T-helper 1 cell treated with Interleukin-12 subunit alpha and Interleukin-12 subunit beta and Interleukin-4 antibody, amounts not matched to agents 30 ng/mL and 1 ng/mL, for 36 hours (primary cell): ENCODE results near the gene UTP25. TPM values are rescaled to one million over a fixed set of nuclear protein-coding genes. Genes with fewer than 3 reads are reported as not detected.
"Not testable (repeated sequence)": the region's sequence is repeated elsewhere in the genome, so short reads cannot be mapped to it uniquely, and the experiment has no call there.

Source experiments
- intact Hi-C: fragments of 100-400 bp; cut with micrococcal nuclease; formaldehyde crosslinking; loops from one replicate; pipeline ENCODE4 v1.15.1; 2024
- total RNA-seq: library from RNA; stranded (reverse); gene quantifications from 2 replicates; pipeline ENCODE4 v1.2.3, GENCODE V29; 2022

UTP25 gene, protein sequence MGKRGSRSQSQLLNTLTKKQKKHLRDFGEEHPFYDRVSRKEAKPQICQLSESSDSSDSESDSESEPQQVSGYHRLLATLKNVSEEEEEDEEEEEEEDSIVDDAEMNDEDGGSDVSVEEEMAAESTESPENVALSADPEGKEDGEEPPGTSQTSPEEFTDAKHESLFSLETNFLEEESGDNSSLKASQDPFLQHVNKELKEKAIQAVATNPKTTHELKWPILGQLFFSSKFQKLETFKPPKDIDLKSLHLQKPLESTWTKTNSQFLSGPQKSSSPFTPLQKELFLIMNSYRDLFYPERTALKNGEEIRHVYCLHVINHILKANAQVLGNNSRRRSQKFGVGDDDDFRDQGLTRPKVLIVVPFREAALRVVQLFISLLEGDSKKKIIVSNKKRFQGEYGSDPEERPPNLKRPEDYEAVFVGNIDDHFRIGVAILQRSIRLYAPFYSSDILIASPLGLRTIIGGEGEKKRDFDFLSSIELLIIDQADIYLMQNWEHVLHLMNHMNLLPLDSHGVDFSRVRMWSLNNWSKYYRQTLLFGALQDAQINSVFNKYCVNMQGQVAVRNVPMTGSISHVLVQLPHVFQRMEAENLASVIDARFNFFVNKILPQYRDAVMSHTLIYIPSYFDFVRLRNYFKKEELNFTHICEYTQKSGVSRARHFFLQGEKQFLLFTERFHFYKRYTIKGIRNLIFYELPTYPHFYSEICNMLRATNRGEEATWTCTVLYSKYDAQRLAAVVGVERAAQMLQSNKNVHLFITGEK
- total RNA-seq, result 11.0 and 11.2 TPM in 2 replicates

DNA sequence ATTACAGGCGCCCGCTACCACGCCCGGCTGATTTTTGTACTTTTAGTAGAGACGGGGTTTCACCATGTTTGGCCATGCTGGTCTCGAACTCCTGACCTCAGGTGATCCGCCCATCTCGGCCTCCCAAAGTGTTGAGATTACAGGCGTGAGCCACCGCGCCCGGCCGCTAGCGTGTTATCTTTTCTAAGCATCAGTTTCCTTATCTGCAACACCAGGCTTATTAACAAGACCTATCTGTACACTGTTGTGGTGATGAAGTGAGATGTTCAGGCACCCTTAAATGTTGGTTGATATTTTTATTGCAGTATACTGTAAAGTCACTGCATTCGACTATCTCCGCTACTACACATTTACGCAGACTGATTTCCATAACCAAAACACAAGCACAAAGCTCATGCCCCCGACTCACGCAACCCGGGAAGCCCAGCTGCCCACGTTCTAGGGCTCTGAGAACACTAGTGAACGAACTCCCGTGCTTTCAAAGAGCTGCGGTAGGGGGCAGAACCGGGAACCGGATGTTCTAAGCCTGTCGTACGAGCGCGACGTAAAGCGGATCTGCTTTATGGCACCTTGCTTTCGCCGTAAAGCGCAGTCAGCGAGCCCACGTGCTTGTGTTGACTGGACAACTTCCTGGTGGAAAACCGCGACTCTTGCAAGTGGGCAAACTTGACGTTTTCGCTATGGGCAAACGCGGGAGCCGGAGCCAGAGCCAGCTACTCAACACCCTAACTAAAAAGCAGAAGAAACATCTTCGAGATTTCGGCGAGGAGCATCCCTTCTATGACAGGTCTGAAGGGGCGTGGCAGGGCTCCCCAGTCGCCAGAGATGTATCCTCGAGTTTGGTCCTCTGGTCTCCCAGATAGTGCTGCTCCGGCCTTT lies at the start of gene UTP25:
UTP25 (plus strand) TSS at position 589 of the 879 bp plus-strand sequence; CDS start at position 681, 92 bp downstream.
- intact Hi-C loops, result loop anchor here (1.0 to 10.0 kb wide), 14 partner anchors 38 to 1963 kb away; partner anchors contain the start of genes C1orf74, PLXNA2, SLC30A1 and TRAF3IP3

DNA sequence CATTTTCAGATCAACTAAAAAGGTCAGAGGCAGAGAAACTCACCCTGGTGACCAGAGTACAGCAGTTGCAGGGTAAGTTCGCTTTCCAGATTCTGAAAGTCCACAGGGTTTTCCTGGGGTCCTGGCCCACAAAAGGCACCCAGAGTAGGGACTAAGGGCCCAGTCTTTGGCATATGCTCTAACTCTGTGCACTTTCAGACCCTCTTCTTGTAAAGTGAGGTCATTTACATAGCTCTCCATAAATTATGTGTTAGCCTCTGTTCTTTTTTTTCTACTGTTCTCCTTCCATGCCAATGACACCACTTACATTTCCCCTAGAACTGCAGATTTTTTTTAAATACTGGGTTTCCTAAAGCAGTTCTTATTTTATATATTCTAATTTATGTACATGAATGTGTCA lies 49.7 kb upstream of the UTP25 start:
- intact Hi-C loops, result no loop called here

DNA sequence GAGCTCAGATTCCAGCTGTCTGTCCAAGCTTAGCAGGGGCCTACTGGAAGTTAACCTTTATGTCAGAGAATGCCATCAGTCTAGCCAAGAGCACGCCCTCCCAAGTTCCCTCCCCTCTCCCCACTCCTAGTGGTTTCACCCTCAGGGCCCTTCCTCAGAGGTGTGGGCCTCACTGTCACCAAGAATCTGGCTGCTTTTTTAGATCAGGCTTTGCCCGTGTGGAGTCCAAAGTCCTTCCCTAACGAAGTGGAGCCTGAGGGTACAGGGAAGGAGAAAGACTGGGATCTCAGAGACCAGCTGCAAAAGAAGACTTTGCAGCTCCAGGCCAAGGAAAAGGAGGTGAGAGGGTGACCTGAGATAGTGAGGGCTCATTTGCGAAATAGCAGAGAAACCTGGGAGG lies 47.5 kb upstream of the UTP25 start:
- intact Hi-C loops, result loop anchor here (5.0 kb wide), 2 partner anchors 667 to 1797 kb away; partner anchors contain the start of gene SLC30A1

DNA sequence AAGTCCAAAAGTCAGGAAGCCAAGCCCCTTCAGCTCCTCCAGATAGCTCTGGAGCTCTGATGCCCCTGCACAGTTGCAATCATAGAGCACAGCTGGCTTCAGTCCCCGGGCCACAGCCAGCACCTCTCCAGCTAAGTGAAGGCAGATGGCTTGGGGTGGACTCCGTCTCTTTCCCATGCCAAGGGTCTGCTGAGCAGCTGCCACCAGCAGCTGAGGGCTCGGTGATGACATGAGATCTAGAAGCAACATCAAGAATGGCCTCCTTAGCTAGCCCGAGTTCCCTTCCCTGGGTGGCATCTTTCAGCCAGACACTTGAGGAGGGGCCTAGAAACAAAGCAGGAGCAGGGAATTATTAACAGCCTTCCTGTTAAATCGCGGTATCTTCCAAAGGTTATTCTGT lies 44.4 kb upstream of the UTP25 start:
- intact Hi-C loops, result loop anchor here (5.0 kb wide), 2 partner anchors 664 to 1794 kb away; partner anchors contain the start of gene SLC30A1

DNA sequence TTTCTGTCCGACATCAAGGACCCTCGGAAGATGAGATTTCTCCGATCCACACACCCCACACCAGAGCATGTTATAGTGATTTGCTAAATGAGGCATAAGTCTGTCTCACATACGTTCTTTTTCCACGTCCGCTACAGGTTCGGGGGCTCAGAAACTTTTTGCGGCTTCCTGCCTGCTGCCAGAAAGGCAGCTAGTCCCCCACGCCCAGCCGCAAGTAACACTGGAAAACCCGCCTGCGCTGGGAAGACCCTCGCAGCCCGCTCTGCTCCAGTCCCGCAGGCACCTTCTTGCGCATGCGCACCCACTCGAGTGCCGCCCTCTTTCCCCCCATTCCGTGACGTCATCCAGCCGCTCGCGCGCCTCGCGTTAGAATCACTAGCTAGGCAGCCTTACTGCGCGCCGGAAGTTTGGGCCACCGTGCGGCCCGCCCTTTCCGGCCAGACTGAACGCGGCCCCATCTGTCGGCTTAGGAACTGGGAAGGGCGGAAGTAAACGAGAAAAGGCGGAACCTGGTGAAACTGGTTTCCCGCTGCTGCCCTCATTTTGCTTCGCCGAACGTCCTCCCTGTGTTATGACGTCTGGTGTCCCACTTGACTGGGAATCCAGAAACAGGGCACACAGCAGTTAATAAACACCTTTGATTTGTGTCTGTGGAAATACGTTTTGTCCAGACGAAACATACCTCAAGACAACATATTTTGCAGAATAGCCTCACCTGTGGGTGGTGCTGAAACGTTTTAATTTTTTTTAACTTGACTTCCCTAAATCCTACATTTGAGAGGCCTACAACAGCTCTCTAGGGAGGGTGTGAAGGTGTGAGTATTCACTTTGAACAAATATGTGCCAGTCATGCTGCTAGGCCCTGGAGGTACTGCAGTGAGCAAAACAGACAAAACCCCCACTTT lies 43.3 kb upstream of the UTP25 start, which contains the start of gene C1orf74:
C1orf74 (minus strand) TSS at position 295 of the 905 bp plus-strand sequence. CDS start 925 bp downstream, outside the sequence.
- intact Hi-C loops, result loop anchor here (1.0 to 5.0 kb wide), 8 partner anchors 16 to 1793 kb away; partner anchors contain the start of genes HHAT, SLC30A1, TRAF3IP3 and UTP25

DNA sequence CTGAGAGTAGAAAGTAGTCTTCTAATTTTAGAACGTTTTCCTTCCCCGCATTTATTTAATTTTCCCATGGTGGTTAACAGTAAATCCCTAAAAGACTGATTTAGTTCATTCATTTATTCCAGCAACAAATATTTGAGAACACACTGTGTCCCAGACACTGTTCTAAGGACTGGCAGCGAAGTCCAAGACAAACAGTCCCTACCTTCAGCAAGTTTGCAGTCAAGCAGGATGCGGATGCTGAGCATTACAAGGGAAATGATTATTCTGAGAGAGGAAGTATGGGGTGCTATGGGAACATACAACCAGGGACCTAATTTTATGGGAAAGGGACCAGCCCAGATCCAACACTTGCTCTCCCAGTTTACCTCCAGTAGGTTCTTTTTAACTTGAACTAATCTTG lies 42.2 kb upstream of the UTP25 start:
- intact Hi-C loops, result loop anchor here (2.0 kb wide), 1 partner anchor 543 kb away; the partner anchor contains the start of gene HHAT

DNA sequence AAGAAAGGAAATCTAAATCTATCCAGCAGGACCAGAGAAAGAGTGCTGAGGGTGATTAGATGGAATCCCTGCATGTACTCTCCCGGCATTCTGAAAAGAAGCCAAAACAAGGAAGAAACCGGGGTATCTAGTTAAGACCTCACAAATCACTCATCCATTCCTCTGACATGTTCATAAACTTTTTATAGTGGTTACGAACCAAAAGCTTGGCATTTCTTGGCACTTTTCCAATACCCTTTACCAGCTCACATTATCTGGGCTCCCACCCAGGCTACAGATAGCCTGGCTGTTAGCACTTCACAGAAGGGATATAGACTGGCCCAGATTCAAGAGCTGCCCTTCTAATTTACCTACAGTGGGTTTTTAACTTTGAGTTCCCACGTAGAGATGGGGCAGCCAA lies 41.6 kb upstream of the UTP25 start:
- intact Hi-C loops, result no loop called here

DNA sequence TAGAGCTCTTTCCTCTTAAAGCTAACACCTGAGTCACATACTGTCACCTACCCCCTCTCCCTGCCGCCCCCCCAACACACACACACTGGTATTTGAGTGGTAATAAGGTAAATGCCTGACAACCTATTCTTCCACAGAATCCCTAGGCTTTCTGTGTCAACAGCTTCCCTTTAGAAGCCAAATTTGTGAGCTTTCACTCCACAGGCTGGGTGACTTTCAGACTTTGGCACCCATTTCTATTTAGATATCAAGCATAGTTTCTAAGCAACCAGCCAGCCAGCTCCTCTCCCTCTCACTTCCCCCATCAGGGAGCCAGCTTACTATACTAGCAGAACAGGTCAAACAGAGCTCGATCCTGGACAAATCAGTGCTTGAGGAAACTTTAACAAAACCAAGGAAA lies 40.2 kb upstream of the UTP25 start:
- intact Hi-C loops, result no loop called here

DNA sequence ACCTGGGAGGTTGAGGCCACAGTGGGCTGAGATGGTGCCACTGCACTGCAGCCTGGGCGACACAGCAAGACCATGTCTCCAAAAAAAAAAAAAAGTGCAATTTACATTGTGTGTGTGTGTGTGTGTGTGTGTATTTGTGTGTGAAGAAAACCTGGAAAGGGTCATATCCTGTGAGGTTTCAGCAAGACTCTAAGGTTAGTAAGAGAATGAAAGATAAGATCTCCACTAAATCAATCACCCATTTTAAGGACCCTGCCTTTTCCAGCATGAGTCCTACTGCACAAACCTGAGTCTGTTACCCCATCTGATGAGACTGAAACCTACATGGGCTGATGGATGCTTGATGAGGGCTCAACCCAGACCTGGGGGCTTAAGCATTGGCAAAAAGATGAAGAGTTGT lies 38.5 kb upstream of the UTP25 start:
- intact Hi-C loops, result loop anchor here (1.0 kb wide), 1 partner anchor 38 kb away; the partner anchor contains the start of gene UTP25

DNA sequence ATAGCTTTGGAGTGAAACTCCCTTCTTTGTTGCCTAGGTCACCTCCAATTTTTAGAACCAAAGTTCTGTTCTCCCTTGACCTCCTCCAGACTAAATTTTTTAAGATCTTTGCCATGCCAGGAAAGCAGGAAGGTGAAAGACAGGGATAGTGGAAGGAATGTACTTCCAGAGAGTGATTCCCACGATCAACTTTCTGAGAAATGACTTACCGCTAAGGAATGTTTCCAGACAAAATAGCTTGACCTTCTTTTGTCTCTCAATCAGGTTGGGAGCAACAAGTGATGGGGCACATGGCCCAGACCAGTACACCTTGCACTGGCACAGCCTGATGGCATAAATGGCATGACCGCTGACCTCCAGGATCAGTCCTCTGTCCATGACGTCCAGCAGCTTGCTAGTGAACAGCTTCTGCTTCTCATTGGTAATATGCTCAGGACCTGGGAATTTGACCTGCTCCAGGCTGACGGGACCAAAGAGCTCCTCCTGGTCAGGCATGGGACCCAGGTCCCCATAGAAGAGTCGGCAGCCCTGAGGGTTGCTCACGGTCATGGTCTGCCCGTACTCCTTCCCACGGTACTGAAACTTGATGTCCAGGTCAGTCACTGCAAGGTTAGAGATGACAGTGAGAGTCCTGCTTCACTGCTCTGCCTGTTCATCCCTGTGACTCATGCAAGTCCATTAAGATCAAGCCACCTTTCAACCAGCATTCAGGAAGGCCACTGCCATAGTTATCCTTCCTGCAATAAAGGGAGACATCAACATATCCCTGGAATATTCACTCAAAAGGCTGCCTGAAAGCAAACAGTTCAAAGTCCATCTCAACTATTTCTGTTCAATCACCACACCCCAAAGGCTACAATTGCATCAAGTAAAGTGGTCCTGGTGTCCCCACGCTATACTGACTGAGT lies 37.2 kb upstream of the UTP25 start:
- intact Hi-C loops, result no loop called here

DNA sequence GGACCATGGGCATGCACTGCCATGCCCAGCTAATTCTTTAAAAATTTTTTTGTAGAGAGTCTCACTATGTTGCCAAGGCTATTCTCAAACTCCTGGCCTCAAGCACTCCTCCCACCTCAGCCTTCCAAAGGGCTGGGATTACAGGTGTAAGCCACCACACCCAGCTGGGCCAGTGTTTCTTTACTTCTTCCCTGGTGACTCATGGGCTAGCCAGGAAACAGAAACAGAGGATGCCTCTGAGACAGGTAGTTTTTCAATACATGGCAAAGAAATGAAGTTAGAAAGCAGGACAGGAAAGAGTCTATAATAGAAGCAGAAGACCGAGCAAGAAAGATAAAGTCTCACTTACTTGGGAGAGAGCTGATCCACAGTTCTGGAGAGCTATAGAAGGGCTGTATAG lies 35.9 kb upstream of the UTP25 start:
- intact Hi-C loops, result no loop called here

DNA sequence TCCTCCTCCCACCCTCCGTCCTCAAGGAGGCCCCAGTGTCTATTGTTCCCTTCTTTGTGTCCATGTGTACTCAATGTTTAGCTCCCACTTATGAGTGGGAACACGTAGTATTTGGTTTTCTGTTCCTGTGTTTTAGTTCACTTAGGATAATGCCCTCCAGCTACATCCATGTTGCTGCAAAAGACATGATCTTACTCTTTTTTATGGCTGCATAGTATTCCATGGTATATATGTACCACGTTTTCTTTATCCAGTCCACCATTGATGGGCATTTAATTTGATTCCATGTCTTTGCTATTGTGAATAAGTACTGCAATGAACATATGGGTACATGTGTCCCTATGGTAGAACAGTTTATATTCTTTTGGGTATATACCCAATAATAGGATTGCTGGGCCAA lies 34.1 kb upstream of the UTP25 start:
- intact Hi-C loops, result not testable (repeated sequence)

DNA sequence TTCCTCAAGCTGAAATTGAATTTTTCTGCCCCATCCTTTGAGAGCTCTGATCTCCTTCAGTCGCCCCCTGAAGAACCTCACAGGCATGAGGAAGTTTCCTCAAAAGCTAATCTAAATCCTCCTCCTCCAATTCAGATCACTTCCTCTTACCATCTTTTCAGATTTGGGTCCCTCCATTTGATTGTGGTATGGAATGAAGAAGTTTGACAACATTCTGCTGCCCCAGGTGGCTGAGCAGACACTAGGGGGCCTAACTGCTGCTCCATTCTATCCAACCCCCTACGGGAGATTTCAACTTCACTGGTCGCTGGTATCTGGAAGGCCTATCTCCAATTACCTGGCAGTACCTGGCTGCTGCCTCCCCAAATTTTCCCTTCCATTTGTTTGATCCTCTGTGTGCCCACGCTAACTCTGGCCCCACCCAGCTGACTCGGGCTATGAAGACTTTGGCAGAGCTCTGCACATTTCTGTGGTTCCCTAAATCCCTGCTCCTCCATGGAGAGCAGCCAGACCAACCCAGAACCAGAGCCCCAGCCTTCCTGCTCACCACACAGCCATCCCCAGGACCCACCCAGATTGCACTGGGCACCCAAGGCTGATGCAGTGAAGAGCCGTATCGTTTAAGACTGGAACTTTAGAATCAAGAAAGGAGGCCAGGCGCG lies 29.7 kb upstream of the UTP25 start:
- intact Hi-C loops, result no loop called here

DNA sequence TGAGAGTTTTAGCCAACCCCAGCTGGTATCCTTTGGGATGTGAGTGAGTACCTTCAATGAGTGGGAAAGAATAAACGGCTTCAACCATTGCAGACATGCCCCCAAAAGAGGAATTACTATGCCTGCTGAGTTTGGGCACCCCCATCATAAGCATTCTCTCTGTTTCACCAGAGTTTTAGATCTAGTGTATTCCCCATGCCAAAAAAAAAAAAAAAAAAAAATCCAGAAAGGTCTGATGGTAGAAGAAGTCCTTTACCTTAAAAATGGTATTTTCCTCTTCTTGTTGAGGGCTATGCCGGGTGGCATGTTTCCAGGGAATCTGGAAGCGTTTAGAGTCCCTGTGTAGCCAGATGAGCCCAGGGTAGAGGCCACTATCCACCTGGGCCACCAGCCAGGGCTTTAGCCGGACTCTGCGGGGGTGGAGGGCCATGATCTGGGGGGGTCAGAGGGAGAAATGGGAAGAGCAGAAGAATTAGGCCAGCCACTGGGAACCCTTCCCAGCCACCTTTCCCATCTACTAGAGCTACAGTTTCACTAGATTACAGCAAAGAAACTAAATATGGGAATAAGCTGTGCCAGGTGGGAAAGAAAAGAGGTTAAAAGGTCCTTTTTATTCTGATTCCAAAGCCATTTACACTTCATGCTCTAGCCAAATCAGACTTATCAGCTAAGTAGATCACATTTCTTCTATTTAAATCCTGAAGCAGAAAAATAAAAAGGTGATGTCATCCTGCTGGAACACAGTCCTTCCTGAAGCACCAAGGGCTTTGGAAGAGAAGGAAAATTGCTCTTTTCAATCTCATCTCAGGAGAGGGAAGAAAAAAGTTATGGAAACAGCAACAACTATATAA lies 26.6 kb upstream of the UTP25 start:
- intact Hi-C loops, result no loop called here

DNA sequence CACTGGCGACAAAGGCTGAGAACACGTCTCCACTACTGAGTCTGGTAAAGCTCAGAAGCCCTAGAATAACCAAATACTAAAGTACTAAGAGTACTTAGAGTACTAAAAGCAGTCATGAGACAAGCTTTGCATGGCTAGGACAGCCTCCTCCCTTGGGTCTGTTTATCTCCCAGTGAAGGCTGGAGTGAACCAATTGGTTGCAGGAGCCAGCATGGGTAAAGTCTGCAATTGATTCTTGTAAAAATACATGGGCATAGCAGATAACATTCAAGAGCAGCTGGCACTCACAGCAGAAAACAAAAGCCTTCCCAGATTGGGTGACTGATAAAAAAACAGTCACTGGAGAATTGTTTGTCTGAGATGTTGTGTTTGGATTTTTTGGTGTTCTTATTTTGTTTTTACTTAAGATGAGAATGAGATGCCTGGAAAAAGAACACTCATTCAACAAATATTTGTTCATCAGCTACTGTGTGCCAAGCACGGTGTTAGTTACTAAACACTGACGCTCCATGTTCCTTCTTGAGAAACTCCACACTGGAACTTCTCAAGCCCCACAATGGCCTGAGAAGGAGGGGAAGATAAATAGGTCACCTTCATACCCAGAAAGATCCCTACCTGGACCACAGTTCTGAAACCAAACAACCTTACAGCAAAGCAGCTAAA lies 25.5 kb upstream of the UTP25 start:
- intact Hi-C loops, result no loop called here

DNA sequence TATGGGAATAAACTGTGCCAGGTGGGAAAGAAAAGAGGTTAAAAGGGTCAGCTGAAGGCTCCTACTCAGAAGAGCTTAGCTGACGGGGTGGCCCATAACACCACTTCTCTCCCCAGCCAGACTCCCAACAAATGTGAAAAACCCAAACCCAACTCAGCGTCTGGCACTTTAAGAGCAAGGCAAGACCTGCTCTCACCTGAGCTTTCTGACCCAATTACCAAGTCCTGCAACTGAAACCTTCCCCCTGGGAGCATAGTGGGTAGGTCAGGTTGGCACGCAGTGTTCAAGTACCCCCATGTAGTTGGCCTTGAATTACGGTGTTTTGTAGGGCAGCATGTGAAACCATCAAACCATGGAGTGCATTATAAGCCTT lies 25.0 kb upstream of the UTP25 start:
- intact Hi-C loops, result no loop called here

DNA sequence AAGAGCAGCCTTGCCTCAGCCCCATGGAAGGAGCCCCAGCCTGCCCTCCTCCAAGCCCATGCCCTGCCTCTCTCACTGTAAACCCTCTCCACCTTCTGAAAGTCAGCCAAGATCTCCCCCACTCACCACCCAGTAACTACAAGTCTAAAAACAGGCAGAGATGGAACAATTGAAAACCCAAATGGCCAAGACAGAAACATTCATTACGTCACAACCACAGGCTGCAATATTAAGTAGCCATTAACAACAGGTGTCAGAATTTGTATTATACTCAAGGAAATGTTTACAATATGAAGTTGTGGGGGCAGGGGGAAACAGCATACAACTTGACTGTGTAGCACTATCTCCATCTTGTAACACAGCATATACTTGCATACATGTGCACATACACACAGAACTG lies 24.2 kb upstream of the UTP25 start:
- intact Hi-C loops, result no loop called here
